Ureter (tissue), 1 donor: ENCODE data around the gene DYTN. TPM values are rescaled to one million over a fixed set of nuclear protein-coding genes. Genes with fewer than 3 reads are reported as not detected.

Experiments used
- DNase-seq: peaks from one replicate; pipeline ENCODE4 v3.0.0-alpha.2; 2020; ENCODE audit warnings: low spot score
- total RNA-seq: library from RNA; stranded (reverse); gene quantifications from one replicate; pipeline ENCODE4 v1.2.4, GENCODE V29; 2023
- donor health status: DM: yes; HTN: yes; CAD: no.

DYTN gene
- total RNA-seq, 1 donor from 2014 or later, result not detected

DNA sequence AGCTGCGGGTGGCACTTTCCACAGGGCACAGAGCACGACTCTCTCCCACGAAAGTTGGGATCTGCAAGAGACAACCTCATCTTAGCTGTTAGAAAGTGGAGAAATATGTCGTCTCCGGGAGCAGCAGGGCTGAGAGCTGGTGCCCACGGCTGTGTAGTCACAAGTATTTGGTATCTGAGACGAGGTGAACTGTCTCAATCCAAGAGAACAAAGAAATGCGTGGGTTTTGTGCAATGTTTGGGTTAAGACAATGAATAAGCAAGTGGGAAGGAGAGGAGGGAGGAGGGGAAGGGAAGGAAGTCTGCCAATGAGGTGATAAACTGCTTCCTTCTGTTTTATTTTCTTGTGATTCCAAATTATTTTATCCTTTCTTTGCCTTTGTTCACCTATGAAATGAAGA lies 18.0 kb downstream of the DYTN start:
- DNase-seq, result no peak

DNA sequence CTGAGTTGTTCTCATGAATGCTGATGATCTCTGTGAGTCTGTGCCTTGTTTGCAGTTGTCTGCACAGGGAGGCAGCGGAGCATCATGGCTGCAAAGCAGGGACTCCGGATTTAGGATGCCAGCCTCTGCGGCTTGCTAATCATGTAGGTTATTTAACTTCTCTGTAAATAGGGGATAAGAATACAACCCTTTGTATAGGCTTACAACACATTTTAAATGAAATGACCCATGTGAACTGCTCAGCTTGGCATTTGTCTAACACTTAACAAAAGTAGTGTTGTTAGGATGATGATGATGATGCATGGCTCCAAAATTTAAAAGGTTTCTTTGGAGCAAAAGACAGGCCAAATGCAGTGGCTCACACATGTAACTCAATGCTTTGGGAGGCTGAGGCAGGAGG lies 19.4 kb downstream of the DYTN start:
- no peak for DNase-seq

DNA sequence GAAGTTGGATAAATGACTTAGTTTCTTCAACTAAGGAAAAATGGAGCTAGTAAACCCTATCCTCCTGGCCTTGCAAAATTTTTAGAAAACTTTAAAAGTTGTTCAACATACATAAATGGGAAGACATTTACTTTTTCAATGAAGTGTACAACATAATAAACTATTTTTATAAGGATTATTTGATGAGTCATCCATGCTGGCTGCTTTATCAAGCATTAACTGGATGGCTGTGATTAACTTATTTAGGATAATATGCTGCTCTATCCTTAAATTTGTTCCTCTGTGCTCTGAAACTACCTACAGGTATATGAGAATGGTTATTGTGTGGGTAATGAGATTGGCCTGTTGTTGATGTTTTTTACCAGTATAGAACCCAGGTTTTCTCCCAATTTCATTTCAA lies 21.3 kb downstream of the DYTN start:
- no peak for DNase-seq

DNA sequence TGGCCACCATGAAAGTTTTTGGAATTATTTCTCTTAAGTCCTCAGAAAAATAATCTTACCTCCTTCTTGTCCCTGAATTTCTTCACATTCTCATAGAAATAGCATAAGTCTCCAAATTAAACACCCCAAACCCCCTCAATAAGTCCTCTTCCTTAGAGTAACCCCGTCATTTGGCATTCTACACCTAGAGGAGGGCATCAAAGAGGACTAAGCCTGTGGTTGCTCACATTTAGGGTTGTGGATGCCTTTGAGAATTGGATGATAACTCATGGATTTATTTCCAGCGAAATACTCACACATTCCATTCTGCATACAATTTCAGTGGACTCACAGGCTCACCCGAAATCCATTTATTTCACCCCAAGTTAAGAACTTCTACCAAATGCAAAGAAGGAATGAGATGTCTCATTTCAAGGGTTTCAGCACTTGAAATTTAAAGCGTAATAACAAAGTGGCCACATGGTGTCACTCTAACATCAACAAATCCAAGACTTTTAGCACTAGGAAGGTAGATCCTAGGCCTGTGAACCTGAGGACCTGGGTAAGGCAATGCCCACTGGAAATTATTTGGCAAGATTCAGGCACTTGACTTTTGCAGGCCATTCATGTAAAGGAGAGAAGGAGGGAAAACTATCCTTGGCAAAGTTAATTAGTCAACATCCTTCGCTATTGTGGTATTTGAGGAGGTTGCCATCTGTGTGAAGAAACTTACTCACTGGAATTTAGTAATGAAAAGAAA lies 24.6 kb downstream of the DYTN start:
- no peak for DNase-seq

DNA sequence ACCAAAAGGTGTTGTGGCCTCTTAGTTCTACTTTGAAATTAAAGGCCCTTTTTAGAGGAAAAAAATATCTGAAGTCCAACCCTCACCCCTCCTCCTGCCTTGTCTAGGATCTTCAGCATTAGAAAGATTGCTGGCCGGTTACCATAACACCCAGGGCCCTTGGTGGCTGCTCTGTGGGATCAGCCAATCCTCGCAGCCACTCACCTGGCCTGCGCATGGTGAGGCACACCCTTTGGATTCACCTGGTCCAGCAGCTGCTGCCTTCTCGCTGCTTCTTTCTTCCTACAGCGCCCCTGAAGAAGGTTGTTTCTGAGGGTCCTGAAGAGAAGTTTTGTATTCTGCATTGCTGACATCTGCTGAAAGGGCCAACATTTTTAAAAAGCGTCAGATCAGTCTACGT lies 25.2 kb downstream of the DYTN start:
- DNase-seq, result no peak

DNA sequence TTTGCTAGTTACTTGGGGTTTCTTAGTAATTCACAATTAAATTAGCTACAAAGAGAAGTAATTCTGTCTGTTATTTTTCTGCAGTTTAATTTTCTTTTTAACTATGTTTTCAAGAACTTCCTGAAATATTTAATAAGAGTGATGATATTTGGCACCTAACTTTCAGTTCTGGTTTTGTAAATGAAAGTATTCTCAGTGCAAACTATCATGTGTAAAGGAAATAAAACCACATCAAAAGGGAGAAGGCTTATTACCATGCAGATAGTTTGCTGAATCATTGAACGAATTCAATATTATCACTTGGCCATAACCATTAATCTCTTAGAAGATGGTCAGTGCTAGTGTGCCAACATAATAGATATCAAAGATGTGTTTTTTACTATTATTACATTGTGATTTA lies 29.2 kb downstream of the DYTN start:
- no peak for DNase-seq

DNA sequence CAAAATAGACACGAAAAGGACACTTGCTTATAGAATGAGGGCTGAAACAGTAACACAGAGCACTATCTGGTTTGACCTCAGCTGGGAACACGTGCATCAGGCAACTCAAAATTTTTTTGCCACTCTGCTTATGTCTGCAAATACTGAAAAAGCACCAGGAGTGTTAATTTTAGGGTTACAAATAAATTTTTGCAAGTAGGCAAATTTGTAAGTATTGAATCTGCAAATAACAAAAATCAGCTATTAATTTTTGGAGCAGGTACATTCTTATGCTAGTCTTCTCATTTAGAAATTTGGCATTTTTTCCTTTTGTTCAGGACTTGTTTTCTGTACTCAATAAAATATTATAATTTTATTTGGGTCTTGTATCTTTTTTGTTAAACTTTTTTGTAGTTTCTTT lies 29.7 kb downstream of the DYTN start:
- DNase-seq, result no peak

DNA sequence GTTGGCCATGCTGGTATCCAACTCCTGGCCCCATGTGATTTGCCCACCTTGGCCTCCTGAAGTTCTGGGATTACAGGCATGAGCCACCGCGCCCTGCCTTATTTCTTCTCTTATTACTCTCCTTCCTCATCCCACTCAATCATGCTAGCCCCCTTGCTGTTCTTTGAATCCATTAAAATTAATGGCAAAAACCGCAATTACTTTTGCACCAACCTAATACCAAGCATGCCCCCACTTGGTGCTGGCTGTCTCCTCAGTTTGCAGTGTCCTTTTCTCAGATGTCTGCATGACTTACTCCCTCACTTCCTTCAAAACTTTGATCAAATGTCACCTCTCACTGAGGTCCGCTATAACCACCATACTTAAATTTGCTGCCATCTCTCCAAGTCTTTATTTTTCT lies 34.6 kb downstream of the DYTN start:
- DNase-seq, result no peak

DNA sequence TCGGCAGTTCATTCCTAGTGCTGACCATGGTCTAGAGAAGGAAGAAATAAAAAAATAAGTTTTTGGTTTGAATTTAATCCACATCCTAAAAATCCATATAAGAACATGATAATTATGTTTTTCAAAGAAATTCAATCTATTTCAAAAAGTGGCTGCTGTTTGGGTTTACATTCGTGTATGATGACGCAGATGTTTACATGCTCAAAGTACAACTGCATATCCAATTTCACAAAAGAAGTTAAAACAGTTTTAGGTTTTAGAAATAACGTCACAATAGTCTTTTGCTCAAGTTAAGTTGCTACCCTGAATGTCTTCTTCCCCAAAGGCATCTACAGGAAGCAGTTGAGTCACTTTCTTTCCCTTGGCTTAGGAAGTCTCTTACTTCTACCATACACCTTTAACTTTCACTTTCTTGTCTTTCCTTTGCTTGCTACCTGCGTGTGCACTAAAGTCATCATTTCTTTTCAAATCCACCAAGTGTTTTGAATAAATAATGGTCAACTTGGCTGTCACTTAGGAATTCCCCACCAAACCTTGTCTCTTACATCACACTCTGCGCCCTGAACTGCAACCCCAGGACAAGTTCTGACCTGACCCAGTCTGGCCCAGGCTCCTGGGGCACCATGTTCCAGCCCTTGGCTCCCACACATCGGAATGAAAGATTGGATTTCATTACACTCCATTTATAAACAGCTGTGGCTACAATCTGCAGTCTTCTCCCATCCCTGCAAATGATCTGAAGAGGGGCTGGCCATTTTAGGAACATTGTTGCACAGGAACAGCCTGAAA lies 47.5 kb downstream of the DYTN start:
- DNase-seq, result no peak

DNA sequence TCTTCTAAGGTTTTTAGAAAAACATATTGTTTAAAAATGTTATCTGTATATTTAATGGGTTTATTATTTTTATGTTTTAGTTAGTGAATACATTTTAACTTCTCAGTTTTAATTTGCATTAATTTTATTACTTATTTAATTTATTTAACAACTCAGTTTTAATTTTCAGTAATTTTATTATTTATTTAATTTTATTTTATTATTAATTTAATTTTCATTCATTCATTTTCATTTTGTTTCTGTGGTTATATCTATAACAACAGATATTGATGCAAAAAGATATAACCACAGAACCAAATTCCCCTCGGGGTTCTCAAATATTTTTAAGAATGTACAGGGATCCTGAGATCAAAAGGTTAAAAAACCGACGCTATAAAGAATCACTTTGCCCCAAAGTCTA lies 52.9 kb downstream of the DYTN start:
- DNase-seq, result no peak

DNA sequence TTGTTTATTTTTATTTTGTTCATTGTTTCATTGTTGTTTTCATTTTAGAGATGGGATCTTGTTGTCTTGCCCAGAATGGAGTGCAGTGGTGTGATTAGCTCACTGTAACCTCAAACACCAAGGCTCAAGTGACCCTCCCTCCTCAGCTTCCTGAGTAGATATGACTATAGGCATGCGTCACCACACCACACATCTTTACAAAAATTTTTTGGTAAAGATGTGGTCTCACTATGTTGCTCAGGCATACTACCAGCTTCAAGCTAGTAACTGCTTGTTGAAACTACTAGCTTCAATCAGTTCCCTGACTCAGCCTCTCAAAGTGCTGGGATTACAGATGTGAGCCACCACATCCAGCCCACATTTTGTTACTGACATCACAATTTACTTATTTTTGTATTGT lies 61.1 kb downstream of the DYTN start:
- DNase-seq, result no peak

DNA sequence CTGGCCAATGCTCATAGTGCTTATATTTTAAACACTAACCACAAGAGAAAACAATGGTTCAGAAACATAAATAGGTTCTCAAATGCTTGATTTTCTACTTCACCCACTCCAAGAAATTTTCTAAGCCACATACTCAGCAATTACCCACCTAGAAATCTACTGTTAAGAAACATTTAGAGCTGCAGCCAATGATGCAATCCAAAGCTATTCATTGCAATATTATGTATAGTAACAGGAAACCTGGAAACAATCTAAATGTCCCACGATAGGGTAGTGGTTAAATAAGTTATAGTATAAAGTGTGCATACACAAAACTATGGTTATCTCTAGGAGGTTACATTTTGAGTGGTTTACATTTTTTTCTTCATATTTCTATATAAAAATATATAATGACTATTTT lies 70.2 kb downstream of the DYTN start:
- DNase-seq, result no peak

DNA sequence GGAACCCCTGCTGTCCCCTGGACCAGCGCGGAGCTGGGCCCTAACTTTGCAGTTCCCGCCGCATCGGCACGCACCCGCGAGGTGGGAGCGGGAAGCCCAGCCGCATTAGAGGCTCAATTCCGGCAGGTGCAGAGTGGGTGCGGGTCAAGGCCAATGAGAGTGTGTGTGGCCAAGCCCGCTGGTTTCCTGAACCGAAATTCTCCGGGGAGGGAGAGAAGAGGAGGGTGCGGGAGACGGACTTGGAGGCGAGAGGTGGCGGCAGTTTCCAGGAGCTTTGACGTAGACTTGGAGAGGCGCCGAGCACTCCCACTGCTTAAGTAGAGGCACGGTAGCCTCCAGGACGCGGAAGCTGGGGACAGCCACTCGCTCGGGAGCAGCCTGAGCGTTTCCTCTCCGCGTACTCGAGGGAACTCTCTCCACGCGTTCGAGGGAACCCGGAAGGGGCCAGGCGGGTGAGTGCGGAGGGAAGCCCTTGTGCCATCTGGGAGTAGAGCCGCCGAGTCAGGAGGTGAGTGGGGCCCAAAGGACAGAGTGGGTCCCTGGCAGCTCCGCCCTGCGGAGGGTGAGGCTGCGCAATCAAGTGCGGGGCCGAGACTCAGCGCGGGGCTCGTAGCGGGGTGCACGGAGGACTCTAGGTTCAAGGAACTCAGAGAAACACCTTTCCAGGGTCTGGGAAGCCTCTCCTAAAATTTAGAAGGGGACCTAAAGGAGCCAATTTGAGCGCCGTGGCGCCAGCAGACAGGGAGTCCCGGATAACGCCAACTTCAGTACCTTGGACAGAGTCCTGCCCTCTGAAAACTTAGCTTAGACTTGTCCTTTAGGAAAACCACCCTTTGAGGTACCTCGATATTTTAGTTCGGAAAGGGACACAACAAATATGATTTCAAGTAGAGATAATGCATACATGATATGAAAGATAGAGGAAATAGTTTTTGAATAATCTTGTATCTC lies 75.8 kb downstream of the DYTN start, which contains the start of gene FAM237A:
Gene FAM237A, plus strand, starts transcription at position 413 of the 951 bp plus-strand sequence. CDS start 1,750 bp downstream, outside the sequence.
- DNase-seq, result no peak

DNA sequence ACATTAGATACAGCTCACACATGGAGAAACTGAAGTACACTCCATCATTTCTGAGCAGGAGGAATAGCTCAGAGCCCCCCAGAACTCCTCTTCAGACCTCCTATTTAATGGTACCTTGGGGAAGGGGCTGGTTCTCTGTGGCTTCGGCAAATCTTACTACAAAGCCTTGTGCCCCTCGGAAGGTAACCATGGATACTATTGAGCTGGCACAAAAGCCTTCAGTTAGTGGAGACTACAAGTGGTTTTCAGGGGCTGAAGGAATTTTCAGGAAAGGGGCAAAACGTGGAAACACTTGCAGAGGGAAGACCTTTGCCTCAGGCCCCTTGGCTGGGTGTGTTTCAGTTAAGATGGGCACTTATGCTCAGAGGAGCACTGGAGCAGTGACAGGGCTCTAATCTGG lies 77.0 kb downstream of the DYTN start:
- DNase-seq, result no peak

DNA sequence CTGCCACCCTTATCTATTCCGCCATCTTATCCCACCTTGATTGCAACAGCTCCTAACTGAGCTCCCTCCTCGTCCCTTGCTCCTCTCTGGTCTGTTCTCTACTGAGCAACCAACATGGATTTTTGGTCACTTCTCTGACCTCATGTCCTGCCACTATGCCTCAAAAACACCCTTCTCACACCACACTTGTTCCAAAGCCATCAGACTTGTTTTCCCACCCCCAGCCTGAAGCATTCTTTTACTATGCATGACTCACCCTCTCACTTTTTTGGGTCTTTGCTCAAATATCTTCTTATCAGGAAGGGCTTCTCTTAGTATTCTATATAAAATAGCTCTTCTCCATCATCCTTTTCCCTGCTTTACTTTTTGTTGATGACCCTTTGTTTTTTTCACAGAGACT lies 78.6 kb downstream of the DYTN start:
- DNase-seq, result no peak

DNA sequence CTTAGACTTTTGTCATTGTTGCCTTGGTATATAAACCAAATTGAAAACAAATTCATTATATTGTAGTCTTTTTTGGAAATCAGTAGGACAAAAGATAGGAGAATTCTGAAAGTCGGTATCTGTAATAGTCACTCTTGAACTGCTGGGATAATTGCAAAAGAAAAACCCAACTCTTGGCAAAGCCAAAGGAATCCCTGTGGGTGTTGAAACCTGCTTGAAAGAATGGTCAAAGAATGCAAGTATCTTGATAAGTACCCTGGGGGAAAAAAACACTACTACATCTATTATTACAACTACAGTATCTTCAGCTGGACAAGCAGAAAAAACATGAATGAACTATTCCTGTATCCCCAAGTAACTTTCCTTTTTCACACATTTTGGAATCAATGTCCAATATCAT lies 83.2 kb downstream of the DYTN start:
- DNase-seq, result no peak

DNA sequence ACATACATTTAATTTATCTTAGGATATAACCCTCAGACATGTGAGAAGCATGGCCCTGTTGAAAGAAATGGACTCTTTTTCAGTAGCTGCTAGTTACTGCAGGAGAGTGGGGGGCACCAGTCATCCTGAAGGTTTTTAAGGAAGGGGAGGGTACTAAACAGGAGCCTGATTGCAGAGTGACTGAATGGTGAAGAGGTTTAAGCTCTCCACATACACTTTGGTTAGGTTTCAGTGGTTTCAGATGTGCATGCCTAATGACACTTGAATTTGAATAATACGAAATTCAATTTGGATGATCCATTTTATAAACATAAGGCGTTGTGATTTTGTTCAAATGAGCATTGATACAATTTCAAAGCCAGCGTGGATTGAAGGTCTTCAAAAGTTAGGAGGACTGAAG lies 86.9 kb downstream of the DYTN start:
- DNase-seq, result no peak

DNA sequence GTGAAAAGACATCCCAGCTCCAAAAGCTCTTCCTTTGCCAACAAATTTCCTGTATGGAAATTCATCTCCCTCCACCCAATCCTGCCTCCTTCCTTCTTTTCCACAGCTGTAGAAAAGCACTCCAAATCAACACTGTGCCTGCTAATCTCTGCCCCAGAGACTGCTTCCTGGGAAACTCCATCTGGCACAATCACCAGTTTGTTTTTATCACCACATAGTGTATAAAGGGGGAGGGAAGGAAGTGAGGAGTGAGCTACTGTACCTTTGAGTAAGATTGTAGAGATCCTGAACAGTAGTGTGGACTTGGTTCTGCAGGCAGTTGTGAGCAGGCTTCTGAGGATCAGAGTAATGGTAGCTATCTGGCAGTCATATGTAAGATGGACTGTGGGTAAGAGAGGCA lies 90.6 kb downstream of the DYTN start:
- no peak for DNase-seq

DNA sequence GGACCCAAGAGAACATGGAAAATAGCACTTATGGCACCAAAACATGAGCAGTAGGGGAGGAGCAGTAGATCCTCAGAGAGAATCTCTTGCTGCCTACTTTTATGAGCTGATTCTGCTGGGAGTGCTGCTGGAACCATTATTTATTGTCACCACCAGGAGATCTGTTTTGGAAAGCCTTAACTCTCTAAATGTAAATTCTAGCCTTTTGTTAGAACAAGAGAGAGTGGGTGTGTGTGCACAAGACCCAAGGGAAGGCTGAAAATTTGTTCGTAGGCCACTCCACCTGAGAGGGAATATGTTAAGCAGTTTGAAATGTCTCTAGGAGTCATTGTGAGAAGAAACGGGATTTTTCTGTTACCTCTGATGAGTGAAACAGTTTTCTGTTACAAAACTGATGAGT lies 92.1 kb downstream of the DYTN start:
- no peak for DNase-seq

DNA sequence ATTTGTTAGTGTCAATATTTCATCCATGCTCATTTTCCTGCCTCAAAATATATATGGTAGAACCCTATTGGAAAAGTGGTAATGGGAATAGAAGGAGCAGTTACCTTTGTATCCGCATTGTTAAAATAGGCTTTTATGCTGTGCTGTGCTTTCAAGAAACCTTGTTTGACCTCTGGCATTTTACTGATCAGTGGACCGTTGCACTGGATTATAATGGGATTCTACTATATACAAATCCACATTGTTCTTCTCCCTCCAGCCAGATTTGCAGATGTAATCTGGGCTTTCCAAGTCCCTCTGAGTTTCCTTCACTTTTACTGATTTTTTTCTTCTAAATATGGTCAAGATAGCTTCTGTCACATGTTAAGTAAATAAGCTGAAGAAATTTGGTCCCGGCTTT lies 99.2 kb downstream of the DYTN start:
- DNase-seq, result no peak

DNA sequence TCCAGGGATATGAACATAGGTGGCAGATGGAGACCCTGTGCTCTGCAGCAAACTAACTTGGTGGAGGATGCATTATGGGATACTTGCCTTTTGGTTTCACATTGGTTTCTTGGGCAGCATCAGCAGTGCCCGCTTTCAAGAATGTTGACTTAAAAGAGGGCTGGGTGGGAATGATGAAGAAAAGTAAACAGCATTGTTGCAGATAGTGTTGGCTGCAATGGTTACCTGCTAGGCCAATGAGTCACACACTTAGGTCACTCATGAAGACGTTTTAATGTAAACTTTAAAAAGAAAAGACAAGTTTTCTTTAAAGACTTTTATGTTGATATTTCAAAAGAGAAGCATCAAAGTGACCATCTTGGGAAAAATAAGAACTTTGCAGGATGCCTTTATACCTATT lies 102.0 kb downstream of the DYTN start:
- DNase-seq, result no peak

DNA sequence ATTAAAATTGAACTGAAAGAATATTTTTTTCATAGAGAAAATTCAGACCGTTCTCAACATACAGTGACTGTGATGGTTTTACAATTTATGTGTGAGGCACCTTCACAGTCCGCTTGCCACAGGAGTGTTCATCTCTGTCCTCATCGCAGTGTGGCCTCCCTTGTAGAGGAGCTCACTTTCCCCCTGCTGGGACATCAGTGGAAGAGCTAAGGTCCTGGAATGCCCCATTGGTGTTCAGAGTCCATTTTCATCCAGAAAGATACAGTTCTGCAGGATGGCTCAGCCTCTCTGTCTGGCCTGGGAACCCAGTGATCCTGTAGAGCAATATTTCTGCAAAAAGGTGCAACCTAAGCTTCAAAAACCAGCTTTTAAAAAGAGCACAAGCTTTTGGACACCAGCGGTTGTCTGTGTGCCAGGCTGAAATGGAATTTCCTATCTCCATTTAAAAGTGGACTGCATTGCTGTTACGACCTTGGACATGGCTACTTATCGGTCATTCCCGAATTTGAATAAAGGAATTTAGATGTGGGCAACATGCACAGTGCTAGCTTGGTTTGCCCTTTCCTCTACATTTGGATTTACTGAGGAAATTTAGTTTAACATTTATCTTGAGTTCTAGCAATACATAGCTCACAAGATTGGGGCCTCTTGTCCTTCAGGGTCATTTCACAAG lies 102.6 kb downstream of the DYTN start:
- DNase-seq, result no peak
